NCI-H2227 treated with DMSO at 0.1 percent for 48 hours (cell line): ENCODE measurements around the gene OASL.
A peak's percentile ranks its signal among the peaks of the same experiment; 100 is the strongest.

Experiments used
- DNase-seq: peaks from one replicate; lab custom pipeline; 2025; lab: John Stamatoyannopoulos, UW

OASL gene

GRCh38 chr12:120991965-120992364 is 47.1 kb downstream of the OASL start:
- DNase-seq: no peak

DNA sequence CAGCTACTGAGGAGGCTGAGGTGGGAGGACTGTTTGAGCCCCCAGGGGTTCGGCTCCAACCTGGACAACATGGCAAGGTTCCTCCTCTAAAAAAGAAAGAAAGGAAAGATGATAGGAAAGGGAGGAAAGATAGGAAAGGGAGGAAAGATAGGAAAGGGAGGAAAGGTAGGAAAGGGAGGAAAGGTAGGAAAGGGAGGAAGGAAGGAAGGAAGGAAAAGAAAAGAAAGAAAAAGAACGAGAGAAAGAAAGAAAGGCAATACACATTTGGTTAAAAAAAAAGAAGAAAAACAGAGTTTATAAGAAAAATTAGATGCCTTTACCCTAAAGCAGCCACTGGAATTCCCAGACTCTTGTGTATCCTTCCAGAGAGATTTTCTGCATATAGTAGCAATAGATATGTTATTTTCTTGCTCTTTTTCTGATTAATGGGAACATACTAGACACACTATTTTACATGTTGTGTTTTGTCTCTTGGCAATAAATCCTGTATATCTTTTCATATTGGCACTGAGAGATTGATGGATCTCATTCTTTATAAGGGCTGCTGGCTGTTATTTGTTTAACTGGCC is 48.5 kb downstream of the OASL start:
- DNase-seq: no peak

- no peak for DNase-seq
Observed at GRCh38 chr12:120989687-120990086, 49.4 kb downstream of the OASL start.

- DNase-seq: no peak
Observed at GRCh38 chr12:120988658-120989057, 50.4 kb downstream of the OASL start.

DNA sequence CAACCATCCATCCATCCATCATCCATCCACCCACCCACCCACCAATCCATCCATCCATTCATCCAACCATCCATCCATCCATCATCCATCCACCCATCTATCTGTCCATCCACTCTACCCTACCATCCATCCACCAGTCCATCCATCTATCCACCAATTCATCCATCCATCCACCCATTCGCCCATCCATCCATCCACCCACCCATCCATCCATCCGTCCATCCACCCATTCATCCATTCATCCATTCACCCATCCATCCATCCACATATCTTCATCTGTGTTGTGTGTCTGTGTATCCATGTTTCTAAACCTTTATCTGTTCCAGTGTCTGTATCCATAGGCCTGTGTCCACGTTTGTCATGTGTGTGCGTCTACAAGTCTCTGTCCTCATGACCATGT is 50.8 kb downstream of the OASL start:
- DNase-seq: no peak

GRCh38 chr12:120984351-120984898 is 54.6 kb downstream of the OASL start:
- DNase-seq: peak; percentile 33

GRCh38 chr12:120983759-120984158 is 55.3 kb downstream of the OASL start:
- no peak for DNase-seq

- DNase-seq: no peak
Observed at GRCh38 chr12:120982659-120983058, 56.4 kb downstream of the OASL start.

GRCh38 chr12:120981407-120981941 is 57.6 kb downstream of the OASL start:
- no peak for DNase-seq

DNA sequence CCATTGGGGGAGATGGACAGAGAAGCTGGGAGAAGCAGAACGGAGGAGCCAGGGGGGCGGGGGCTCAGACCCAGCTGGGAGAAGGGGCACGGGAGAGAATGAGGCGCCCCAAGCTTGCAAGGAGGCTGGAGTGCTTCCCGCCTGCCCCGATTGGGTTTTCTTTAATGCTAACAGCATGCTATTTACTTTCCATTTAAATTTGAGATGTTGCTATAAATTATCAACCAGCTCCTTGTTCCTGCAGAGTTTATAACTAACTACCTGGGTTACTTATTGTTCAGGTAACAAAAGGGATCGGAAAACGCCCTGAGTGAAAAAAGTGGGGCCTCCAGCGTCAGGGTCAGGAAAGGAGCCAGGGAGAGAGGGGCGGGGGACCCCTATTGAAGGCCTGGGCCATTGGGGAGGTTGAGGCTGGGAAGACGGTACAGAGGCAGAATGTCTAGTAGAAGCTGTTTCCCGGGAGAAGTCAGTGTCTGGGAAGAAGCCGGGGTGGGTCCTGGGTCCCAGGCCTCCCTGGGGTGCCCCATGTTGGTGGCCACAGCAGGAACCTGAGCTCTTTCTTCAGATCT is 58.2 kb downstream of the OASL start:
- no peak for DNase-seq

GRCh38 chr12:120979862-120980696 is 59.0 kb downstream of the OASL start:
- no peak for DNase-seq

DNA sequence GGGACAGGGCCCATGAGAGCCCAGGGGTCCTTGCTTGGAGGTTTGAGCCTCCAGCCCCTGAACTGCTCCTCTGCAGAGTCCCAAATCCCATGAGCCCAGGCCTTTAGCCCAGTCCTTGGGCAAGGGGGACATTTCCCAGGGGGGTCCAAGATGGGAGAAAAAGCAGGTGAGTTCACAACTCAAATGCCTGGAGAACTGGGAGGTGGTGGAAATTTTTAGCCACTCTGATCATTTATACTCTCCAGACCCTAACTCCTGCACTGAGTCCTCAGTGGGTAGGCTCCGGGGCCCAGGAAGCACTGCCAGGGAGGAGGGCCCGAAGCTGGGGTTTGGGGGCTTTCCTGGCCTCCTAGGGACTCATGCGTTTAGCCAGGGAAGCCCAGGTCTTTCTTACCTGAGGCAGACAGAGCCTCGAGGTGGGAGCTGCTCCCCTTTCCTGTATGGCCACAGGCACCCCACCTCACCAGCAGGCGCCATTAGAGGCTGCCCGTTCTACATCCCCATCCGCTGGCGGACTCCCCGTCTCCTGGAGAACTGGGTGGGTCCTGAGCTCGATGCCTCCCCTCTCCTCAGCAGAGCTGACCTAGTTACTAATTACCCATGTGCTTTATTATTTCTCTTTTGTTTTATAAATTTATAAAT is 59.7 kb downstream of the OASL start:
- no peak for DNase-seq

DNA sequence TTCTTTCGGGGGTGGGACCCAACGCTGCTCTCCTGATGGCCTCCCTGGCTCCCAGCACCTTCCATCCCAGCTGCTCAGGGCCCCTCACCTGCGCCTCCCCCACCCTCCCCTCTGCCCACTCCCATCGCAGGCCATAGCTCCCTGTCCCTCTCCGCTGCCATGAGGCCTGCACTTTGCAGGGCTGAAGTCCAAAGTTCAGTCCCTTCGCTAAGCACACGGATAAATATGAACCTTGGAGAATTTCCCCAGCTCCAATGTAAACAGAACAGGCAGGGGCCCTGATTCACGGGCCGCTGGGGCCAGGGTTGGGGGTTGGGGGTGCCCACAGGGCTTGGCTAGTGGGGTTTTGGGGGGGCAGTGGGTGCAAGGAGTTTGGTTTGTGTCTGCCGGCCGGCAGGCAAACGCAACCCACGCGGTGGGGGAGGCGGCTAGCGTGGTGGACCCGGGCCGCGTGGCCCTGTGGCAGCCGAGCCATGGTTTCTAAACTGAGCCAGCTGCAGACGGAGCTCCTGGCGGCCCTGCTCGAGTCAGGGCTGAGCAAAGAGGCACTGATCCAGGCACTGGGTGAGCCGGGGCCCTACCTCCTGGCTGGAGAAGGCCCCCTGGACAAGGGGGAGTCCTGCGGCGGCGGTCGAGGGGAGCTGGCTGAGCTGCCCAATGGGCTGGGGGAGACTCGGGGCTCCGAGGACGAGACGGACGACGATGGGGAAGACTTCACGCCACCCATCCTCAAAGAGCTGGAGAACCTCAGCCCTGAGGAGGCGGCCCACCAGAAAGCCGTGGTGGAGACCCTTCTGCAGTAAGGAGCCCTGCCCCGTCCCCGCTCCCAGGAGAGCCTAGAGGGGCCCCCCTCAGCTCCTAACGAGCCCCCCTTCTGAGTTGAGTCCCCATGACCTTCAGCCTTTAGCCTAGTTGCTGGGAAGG is 60.5 kb downstream of the OASL start, which contains the start of gene HNF1A:
TSS of gene HNF1A (plus strand) at position 248 of the 924 bp plus-strand sequence. CDS start at position 474, 226 bp downstream.
- no peak for DNase-seq

- DNase-seq: no peak
Observed at GRCh38 chr12:120977531-120978295, 61.3 kb downstream of the OASL start.

GRCh38 chr12:120972870-120973543 is 66.0 kb downstream of the OASL start:
- no peak for DNase-seq

DNA sequence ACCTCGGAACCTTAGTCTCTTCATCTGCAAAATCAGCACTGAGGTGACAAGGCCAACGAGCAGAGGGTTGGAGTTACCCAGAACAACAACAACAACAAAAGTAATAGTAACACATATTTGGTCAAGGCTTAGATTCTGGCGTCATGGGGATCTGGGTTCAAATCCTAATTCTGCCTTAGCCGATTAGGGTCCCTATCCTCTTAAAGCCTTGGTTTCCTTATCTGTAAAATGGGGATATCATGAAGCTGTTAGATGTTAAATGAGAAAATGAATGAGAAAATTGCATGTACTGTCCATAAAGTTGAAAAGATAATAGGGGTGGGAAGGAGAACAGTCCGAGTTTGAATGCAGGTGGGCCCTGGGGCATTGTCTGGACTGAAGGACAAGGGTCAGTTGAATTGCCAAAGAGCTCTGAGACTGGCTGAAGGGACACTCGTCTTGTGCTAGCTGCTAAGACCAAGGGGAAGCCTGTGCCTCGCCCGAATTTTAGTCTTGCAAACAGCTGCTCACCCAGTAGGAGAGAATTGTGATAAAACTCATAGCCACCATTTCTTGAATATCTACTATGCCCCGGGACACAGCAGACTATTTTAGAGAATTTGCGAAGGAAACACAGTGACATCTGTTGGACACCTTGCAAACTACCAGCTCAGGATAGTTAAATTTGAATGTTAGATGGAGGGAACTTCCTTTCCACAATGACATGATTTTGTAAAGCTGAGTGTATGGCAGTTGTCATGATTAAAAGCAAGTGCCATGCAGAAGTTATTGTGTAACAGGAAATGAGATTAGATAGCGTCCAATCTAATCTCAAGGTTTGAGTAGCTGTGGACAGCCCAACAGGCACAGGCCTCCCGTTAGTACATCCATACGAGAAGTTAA is 67.5 kb downstream of the OASL start:
- DNase-seq: peak; percentile 38

- DNase-seq: no peak
Observed at GRCh38 chr12:120970310-120970709, 68.7 kb downstream of the OASL start.
